Upper lobe of left lung (tissue), 4 donors: ENCODE results near the gene PPP1CA.

ENCODE experiments used
- CTCF ChIP-seq, 6 experiments: fragments of 450-650 bp in 4 of 6; fragments of 200-600 bp in 2 of 6; sonication (generic) in 2 of 6; IDR thresholded peaks; one replicate each; pipeline ENCODE4 v1.5.1; 2016 to 2019; ENCODE audit warnings: antibody characterized with exemption in 6 of 6
- EP300 ChIP-seq, 4 donors: sonication (generic); formaldehyde crosslinking; IDR thresholded peaks; one replicate each; pipeline ENCODE4 v1.5.1; 2017; ENCODE audit warnings: antibody characterized with exemption in 4 of 4, control low read depth in 2 of 4
- POLR2A ChIP-seq, 4 donors: fragments of 450-650 bp; IDR thresholded peaks; one replicate each; pipeline ENCODE4 v1.5.1; 2016 to 2017; ENCODE audit warnings: antibody characterized with exemption in 4 of 4, mild to moderate bottlenecking in 2 of 4

- TF ChIP-seq CTCF (IDR thresholded peaks at IDR 0.05) (no peak), POLR2A (IDR thresholded peaks at IDR 0.05) (no peak), EP300 (IDR thresholded peaks at IDR 0.05) (no peak)
Observed at GRCh38 chr11:67420147-67420645, 18.5 kb upstream of the PPP1CA start.
